Pons (tissue), 1 donor: Measurements from ENCODE around the gene EIF5A2.
"Not testable (repeated sequence)": the region's sequence is repeated elsewhere in the genome, so short reads cannot be mapped to it uniquely, and the experiment has no call there.

Experiments used
- DNase-seq: peaks from one replicate; pipeline ENCODE4 v3.0.0-alpha.2; 2016; ENCODE audit warnings: low spot score

EIF5A2 gene

DNA sequence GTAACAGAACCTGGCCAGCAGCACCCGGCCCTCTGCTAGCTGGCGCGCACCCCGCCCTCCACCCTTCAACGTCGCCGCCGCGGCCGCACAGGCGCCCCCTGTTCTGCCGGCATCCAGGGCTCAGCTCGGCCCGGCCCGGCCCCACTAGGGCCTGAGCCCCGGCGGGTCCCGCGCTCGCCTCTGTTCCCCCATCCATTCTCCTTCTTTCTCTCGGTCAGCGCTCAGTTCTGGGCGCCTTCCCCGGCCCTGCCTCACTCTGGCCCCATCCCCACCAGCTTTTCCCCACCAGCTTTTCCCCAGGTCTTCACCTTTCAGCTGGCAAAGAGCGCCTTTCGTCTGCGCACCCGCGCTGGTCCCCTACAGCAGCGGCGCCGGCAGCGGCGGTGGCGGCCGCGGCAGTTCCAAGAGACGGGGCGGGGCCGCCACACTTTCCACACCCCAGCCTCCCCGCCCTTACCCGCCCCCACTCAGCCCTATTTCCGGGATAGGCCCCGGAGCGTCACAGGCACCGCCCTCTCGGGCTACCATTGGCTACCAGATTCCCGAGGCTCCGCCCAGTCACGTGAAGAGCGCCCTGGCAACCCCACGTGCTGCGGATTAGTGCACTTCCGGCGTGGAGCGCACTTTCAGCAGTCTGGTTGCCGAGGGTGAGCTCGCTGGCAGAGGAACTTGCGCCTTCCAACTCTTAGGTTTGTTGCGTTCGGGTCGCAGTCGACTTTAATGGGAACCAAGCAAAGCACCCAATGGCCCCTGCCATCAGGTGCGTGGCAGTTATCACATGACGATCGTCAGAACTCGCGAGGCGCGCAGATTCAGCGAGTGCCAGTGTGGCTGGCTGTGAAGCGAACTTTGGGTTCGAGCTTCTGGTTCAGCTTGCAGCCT, at the start of gene EIF5A2:
EIF5A2 (minus strand) TSS at position 403 of the 882 bp plus-strand sequence. CDS start 831 bp downstream, outside the sequence.
- DNase-seq: peak; percentile 91

DNA sequence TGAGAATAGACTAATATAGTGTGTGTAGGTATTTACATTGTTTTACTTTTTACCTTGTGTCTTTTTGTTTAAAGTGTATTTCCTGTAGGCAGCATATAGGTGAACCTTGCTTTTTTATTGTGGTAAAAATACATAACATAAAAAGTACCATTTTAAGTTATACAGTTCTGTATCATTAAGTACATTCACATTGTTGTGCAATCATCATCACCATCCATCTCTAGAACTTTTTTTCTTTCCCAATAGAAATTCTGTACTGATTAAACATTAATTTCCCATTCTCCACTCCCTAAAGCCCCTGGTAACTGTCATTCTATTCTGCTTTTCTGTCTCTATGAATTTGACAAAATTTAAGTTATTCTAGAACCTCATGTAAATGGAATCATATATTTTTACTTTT, 48.2 kb upstream of the EIF5A2 start:
- DNase-seq: no peak

GRCh38 chr3:170953736-170954135, 45.3 kb upstream of the EIF5A2 start:
- DNase-seq: peak; percentile 79

GRCh38 chr3:170953229-170953628, 44.8 kb upstream of the EIF5A2 start:
- DNase-seq: peak; percentile 44

GRCh38 chr3:170949211-170949610, 40.8 kb upstream of the EIF5A2 start:
- DNase-seq: no peak

GRCh38 chr3:170947018-170947769, 38.8 kb upstream of the EIF5A2 start:
- no peak for DNase-seq

DNA sequence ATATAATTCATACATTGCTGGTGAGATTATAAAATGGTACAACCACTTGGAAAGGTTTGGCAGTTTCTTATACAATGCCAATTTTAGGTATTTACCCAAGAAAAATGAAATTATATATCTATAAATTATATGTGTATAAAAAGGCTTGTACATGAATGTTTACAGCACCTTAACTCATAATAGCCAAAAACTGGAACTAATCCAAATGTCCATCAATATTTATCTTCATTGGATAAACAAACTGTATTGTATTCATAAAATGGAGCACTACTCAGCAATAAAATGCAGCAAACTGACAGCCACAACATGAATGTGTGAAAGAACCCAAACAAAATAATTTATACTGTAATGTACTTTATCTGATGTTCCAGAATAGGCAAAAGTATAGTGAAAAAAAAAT, 33.6 kb upstream of the EIF5A2 start:
- no peak for DNase-seq

GRCh38 chr3:170941551-170941950, 33.1 kb upstream of the EIF5A2 start:
- no peak for DNase-seq

DNA sequence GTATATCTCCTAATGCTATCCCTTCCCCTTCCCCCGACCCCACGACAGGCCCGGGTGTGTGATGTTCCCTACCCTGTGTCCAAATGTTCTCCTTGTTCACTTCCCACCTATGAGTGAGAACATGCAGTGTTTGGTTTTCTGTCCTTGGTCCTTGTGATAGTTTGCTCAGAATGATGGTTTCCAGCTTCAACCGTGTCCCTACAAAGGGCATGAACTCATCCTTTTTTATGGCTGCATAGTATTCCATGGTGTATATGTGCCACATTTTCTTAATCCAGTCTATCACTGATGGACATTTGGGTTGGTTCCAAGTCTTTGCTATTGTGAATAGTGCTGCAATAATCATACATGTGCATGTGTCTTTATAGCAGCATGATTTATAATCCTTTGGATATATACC, 24.6 kb upstream of the EIF5A2 start:
- DNase-seq: not testable (repeated sequence)

GRCh38 chr3:170923553-170923952, 15.1 kb upstream of the EIF5A2 start:
- not testable (repeated sequence) for DNase-seq

- DNase-seq: no peak
These were observed 10.3 kb upstream of the EIF5A2 start for GRCh38 chr3:170918715-170919114.

GRCh38 chr3:170914690-170915089, 6.3 kb upstream of the EIF5A2 start:
- DNase-seq: no peak

DNA sequence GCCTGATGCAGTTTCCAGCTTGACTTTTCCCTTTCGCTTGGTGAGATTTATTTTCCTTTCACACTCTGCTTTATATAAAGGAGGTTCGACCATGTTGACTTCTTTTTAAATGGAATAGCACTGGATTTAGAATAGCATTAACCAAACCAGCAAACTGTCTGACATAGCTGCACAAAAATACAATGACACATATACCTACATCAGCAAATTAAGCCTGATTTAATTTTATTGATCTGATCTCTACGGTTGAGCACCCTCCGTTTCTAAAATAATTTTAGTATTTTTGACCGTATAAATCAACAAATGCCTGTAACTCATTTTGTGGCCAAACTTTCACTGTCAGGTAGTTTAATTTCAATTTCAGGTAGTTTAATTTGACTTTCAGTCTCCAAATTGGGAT, 5.8 kb upstream of the EIF5A2 start:
- no peak for DNase-seq

DNA sequence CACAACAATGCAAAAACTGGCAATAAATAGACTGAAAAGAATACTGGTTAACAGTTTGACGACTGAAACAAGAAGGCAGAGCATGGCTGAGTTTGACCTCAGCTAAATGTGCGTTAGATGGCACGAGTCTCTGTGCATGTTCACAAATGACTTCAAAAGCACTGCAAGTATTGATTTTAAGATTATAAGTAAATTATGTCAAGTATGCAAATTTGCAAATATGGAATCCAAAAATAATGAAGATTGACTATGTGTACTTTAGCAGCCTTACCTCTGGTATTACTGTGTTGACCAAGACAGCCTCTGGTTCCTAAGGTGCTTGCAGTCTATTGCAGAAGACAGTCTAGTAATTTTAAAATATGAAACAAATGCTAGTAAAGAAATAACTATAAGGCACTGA, 2.6 kb upstream of the EIF5A2 start:
- no peak for DNase-seq

- DNase-seq: no peak
These were observed 2.1 kb upstream of the EIF5A2 start for GRCh38 chr3:170910542-170910941.

DNA sequence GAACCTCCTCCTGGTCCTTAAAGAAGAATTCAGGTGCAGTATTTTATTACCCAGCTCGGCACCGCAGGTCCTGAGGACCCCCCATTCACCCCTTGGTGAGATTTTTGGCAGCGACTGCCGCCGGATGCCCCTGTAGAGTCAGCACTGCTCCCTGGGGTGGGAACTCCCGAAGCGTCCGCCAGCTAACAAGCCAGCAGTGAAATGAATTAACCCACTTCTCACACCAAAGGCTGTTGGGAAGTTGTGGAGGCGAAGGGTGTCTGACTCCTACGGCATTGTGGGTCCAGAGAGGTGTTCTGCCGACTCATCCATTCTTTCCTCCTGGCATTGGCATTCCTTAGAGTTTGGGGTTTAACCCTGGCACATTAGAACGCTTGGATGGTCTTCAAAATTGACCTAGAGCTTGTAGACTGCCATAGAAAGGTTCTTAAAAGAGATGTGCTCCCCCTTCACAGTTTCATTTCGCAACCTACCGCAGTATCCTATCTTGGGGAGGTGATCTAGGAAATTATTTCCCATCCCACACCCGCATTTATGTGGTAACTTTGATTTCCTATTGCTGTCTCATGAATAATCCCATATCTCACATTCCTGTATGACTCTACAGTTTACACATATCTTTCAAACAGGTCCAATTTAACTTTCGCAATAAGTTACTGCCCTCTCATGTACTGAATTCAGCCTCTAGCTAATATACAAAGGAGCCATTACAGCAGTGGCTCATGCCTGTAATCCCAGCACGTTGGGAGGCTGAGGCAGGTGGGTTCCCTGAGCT, 879 bp upstream of the EIF5A2 start:
- DNase-seq: no peak

- no peak for DNase-seq
These were observed 701 bp downstream of the EIF5A2 start for GRCh38 chr3:170907637-170908234.

DNA sequence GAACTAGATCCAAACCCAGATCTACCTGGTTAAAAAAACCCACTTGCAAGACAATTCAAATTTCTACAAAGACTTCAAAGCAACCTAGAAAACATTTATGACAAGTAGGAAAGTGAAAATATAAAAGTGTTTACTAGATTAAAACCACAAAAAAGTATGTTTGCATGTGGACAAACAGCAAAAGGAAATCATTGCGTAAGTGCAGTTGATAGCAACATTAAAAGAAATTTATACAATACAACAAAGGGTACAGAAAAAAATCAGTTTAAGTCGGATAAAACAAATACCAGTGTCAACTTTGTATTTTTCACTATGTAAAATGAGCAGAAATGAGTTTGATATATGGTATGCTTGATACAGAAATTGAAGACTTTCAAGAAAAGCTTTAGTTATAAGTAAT, 2.6 kb downstream of the EIF5A2 start:
- no peak for DNase-seq

DNA sequence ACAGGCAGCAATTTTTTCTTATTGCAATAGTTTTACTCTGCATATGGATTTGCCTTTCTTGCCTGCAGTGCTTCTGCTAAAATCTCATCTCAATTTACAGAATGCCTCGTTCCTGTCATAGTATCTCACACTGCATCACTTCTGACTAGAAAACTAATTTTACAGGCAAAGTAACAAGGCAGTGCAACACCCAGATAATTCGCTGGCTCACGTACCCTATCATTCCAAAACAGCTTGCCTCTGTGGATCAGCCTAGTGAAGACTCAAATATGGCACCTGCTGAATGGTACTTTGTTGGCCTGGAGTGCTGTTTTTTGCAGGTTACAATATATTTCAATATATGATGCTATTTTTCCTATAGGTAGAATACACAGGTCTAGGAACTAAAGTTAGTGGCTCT, 5.3 kb downstream of the EIF5A2 start:
- no peak for DNase-seq

- DNase-seq: no peak
These were observed 9.0 kb downstream of the EIF5A2 start for GRCh38 chr3:170899455-170899854.

- no peak for DNase-seq
These were observed 10.5 kb downstream of the EIF5A2 start for GRCh38 chr3:170897978-170898377.

DNA sequence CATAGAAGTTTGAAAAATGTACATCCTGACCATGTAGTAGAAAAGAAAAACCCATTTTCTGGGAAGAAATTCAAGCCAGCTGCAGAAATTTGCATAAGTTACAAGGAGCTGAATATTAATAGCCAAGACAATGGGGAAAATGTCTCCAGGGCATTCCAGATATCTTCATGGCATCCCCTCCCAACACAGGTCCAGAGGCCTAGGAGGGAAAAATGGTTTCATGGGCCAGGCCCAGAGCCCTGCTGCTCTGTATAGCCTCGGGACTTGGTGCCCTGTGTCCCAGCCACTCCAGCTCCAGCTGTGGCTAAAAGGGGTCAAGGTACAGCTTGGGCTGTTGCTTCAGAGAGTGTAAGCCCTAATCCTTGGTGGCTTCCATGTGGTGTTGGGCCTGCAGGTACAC, 11.2 kb downstream of the EIF5A2 start:
- DNase-seq: not testable (repeated sequence)
